HepG2 (cell line): ENCODE results near the gene UROS. TPM values are rescaled to one million over a fixed set of nuclear protein-coding genes. Genes with fewer than 3 reads are reported as not detected.

Source experiments
- ATAC-seq: fragments of 200-7000 bp; cut with Tn5 transposase; 3 replicates; pipeline ENCODE4 v1.9.1; 2020; ENCODE audit warnings: mild to moderate bottlenecking, moderate library complexity
- BruUV-seq: library from RNA; stranded (reverse); fragments of 400-500 nt; replicated peaks from 2 replicates; lab custom pipeline; 2021; lab: Mats Ljungman, UMichigan
- CTCF ChIA-PET: fragments of 300-600 bp; formaldehyde crosslinking; extraction: SDS; loops from one replicate; lab custom pipeline; 2021; ENCODE audit warnings: low total read pairs, inconsistent platforms, low intra/inter-chr PET ratio; lab: Yijun Ruan, JAX
- POLR2A ChIA-PET: fragments of 350-600 bp; sonication (Branson Sonifier 250); formaldehyde crosslinking; loops from one replicate; lab custom pipeline; 2020; ENCODE audit warnings: antibody characterized with exemption, inconsistent platforms; lab: Yijun Ruan, JAX
- DNase-seq: peaks from one replicate; pipeline ENCODE4 v3.0.0-alpha.2; 2015; ENCODE audit warnings: low spot score
- FAIRE-seq: peaks from 3 replicates; lab custom pipeline; 2011; peaks lifted over from hg19 to GRCh38; lab: Jason Lieb, UNC
- H2AFZ ChIP-seq: one replicate; pipeline ENCODE4 v1.6.1; 2011; ENCODE audit warnings: low read length, inconsistent platforms
- H3K27ac ChIP-seq: fragments of 300-600 bp; 3 replicates; pipeline ENCODE4 v1.8.0; 2011; ENCODE audit warnings: mixed run types, mild to moderate bottlenecking, mixed read lengths, low read length, inconsistent platforms; ENCODE audit not compliant: insufficient read depth; ENCODE audit errors: extremely low read length
- H3K27me3 ChIP-seq, 2 experiments: fragments of 200-600 bp in 1 of 2; 2 replicates in 1 of 2; 3 replicates in 1 of 2; pipeline versions ENCODE4 v1.6.0 to v1.8.0; 2011; ENCODE audit warnings: low read length in 2 of 2, mild to moderate bottlenecking in 2 of 2, moderate library complexity in 2 of 2, inconsistent platforms in 1 of 2; ENCODE audit not compliant: insufficient read depth in 2 of 2, control insufficient read depth in 1 of 2
- H3K36me3 ChIP-seq, 2 experiments: fragments of 200-600 bp in 1 of 2; replicated peaks in 1 of 2; 2 replicates in 1 of 2; 3 replicates in 1 of 2; pipeline versions ENCODE4 v1.5.1 to v1.8.0; 2011; ENCODE audit warnings: low read length in 2 of 2, inconsistent platforms in 1 of 2; ENCODE audit not compliant: insufficient read depth in 2 of 2, control insufficient read depth in 1 of 2
- H3K4me1 ChIP-seq: 2 replicates; pipeline ENCODE4 v1.5.1; 2012; ENCODE audit warnings: low read length, inconsistent platforms; ENCODE audit not compliant: insufficient read depth
- H3K4me2 ChIP-seq: 2 replicates; pipeline ENCODE4 v1.6.0; 2011; ENCODE audit warnings: low read depth, low read length, inconsistent platforms
- H3K4me3 ChIP-seq, 3 experiments: fragments of 200-600 bp in 1 of 3; sonication (generic), shearing (Covaris generic) in 1 of 3; replicated peaks in 1 of 3; 2 replicates each; pipeline ENCODE4 v1.5.1; 2011 to 2016; ENCODE audit warnings: low read length in 3 of 3, inconsistent platforms in 2 of 3, low read depth in 2 of 3, mild to moderate bottlenecking in 2 of 3, control low read depth in 1 of 3, mixed read lengths in 1 of 3; ENCODE audit not compliant: insufficient read depth in 1 of 3
- H3K79me2 ChIP-seq: one replicate; pipeline ENCODE4 v1.6.1; 2011; ENCODE audit warnings: low read length, inconsistent platforms; ENCODE audit not compliant: insufficient read depth
- H3K9ac ChIP-seq: 2 replicates; pipeline ENCODE4 v1.6.0; 2011; ENCODE audit warnings: mild to moderate bottlenecking, low read depth, low read length, inconsistent platforms; ENCODE audit not compliant: insufficient read depth
- H3K9me3 ChIP-seq: 2 replicates; pipeline ENCODE4 v1.5.1; 2012; ENCODE audit warnings: mild to moderate bottlenecking, low read length
- H4K20me1 ChIP-seq: 2 replicates; pipeline ENCODE4 v1.6.0; 2011; ENCODE audit warnings: inconsistent platforms, mild to moderate bottlenecking, low read length, moderate library complexity; ENCODE audit not compliant: insufficient read depth
- MBNL3 ChIP-seq: fragments of 250-450 bp; sonication (Bioruptor Pico); conservative IDR thresholded peaks from 2 replicates; pipeline ENCODE4 v1.8.0; 2022; ENCODE audit warnings: mild to moderate bottlenecking, inconsistent platforms
- MED8 ChIP-seq: sonication (generic); formaldehyde crosslinking; IDR thresholded peaks from 2 replicates; pipeline ENCODE4 v1.8.1; 2023; ENCODE audit warnings: mild to moderate bottlenecking, missing genetic modification reagents; ENCODE audit not compliant: insufficient replicate concordance
- RXRB ChIP-seq: IDR thresholded peaks from 2 replicates; pipeline ENCODE4 v1.6.1; 2016; ENCODE audit warnings: borderline replicate concordance, missing genetic modification reagents, missing compliant biosample characterization
- SKIL ChIP-seq: sonication (generic); formaldehyde crosslinking; IDR thresholded peaks from 2 replicates; pipeline ENCODE4 v1.8.0; 2022; ENCODE audit warnings: missing genetic modification reagents, mild to moderate bottlenecking, moderate library complexity, borderline replicate concordance
- ZBED4 ChIP-seq: sonication (generic); formaldehyde crosslinking; IDR thresholded peaks from 2 replicates; pipeline ENCODE4 v1.4.0; 2020; ENCODE audit warnings: missing genetic modification reagents, borderline replicate concordance
- ZNF354B ChIP-seq: sonication (generic); formaldehyde crosslinking; IDR thresholded peaks from 2 replicates; pipeline ENCODE4 v1.8.0; 2022; ENCODE audit warnings: mild to moderate bottlenecking, missing genetic modification reagents
- ZNF484 ChIP-seq: sonication (generic); formaldehyde crosslinking; IDR thresholded peaks from 2 replicates; pipeline ENCODE4 v1.5.1; 2020; ENCODE audit warnings: mild to moderate bottlenecking, low read depth, missing genetic modification reagents, borderline replicate concordance
- ZNF513 ChIP-seq: sonication (generic); formaldehyde crosslinking; conservative IDR thresholded peaks from 2 replicates; pipeline ENCODE4 v1.5.0; 2020; ENCODE audit warnings: missing genetic modification reagents
- ZNF607 ChIP-seq: sonication (generic); formaldehyde crosslinking; IDR thresholded peaks from 2 replicates; pipeline ENCODE4 v1.5.1; 2020; ENCODE audit warnings: missing genetic modification reagents, mild to moderate bottlenecking, borderline replicate concordance
- ZUFSP ChIP-seq: sonication (generic); formaldehyde crosslinking; IDR thresholded peaks from 2 replicates; pipeline ENCODE4 v1.9.0; 2021; ENCODE audit warnings: missing genetic modification reagents, mild to moderate bottlenecking, borderline replicate concordance
- WGBS: methylation state at CpG from one replicate; pipeline ENCODE4 v1.1.6; 2017; ENCODE audit warnings: low lambda C conversion rate; 5-methylcytosine and 5-hydroxymethylcytosine counted together
- in situ Hi-C: cut with HindIII; loops from 2 replicates; pipeline ENCODE4 v1.10.0; 2017; ENCODE audit warnings: low pct_unique_long_range_greater_than_20kb; ENCODE audit not compliant: extremely low pct_ligation_motif_present
- intact Hi-C: fragments of 100-400 bp; cut with micrococcal nuclease; formaldehyde crosslinking; loops from one replicate; pipeline ENCODE4 v1.10.0; 2022; ENCODE audit not compliant: unreplicated experiment
- polyA plus RNA-seq, 8 experiments: library from polyadenylated mRNA; depleted of rRNA in 3 of 8; stranded (reverse) in 7 of 8; unstranded in 1 of 8; fragments of >200 nt; fragmentation: Illumina TruSeq in 4 of 8; extraction: Trizol in 4 of 8; gene quantifications; 2 replicates each; pipeline versions ENCODE4 v1.2.1 to v1.2.3, GENCODE V29; 2011 to 2016; ENCODE audit warnings: low read depth in 4 of 8, missing spikeins in 1 of 8, mixed read lengths in 1 of 8; ENCODE audit not compliant: insufficient read depth in 1 of 8
- total RNA-seq, 5 experiments: library from RNA; depleted of rRNA; stranded (reverse); fragments of >200 nt; fragmentation: Illumina TruSeq; extraction: Trizol; gene quantifications; 2 replicates each; pipeline ENCODE4 v1.2.3, GENCODE V29; 2016; ENCODE audit warnings: low read depth in 1 of 5

The UROS gene
- total and polyA plus RNA-seq, 2 of the 13 experiments (the other 11 are each of a cell fraction or from before 2014, with no cell fraction given): 14.8 to 49.9 TPM

GRCh38 chr10:125845617-125846016 is 22.6 kb upstream of the UROS start:
- DNase-seq: no peak
- no peaks in the 10 kb centered on the region for H3K27me3 ChIP-seq
- in situ Hi-C loops (no loop called here), intact Hi-C loops (no loop called here)
- ChIA-PET POLR2A (no interaction called here), CTCF (no interaction called here)
- 94% methylated on average over 6 of the region's 11 CpGs for WGBS
- H3K4me2 ChIP-seq: no peak overlapping the region
- peaks cover 44% of the 10 kb centered on the region for H3K4me1 ChIP-seq
- H3K79me2 ChIP-seq: no peaks in the 10 kb centered on the region
- no peaks in the 10 kb centered on the region for H4K20me1 ChIP-seq
- BruUV-seq: no TSS peak
- H3K36me3 ChIP-seq: peaks cover 10 to 25% of the 10 kb centered on the region in 2 experiments; a peak in 4 of 5 replicates
- no peaks in the 10 kb centered on the region for H3K9me3 ChIP-seq
- no peak overlapping the region for H2AFZ ChIP-seq
- H3K4me3 ChIP-seq: no peak overlapping the region
- no peak for FAIRE-seq
- ATAC-seq: no peak
- H3K9ac ChIP-seq: no peak overlapping the region
- H3K27ac ChIP-seq: no peak overlapping the region
- no peak for TF ChIP-seq ZNF607
- no peak for TF ChIP-seq ZNF484 (CRISPR knock-in tag)
- TF ChIP-seq RXRB (CRISPR knock-in tag): no peak
- no peak for TF ChIP-seq ZBED4 (CRISPR knock-in tag)
- no peak for TF ChIP-seq ZUFSP (CRISPR knock-in tag)
- TF ChIP-seq ZNF354B (CRISPR knock-in tag): no peak
- no peak for TF ChIP-seq SKIL (CRISPR knock-in tag)
- no peak for TF ChIP-seq MED8 (CRISPR knock-in tag)
- TF ChIP-seq ZNF513 (CRISPR knock-in tag): no peak
- no peak for TF ChIP-seq MBNL3 (CRISPR knock-in tag)
